D341Med (cell line): ENCODE data around the gene RTP3.
"Not testable (repeated sequence)": the region's sequence is repeated elsewhere in the genome, so short reads cannot be mapped to it uniquely, and the experiment has no call there.

Experiments used
- DNase-seq: peaks from one replicate; pipeline ENCODE4 v3.0.0; 2012; ENCODE audit warnings: low spot score

Gene RTP3

GRCh38 chr3:46548611-46549010, 50.8 kb downstream of the RTP3 start:
- DNase-seq = not testable (repeated sequence)

- DNase-seq = no peak
These were observed 51.7 kb downstream of the RTP3 start for GRCh38 chr3:46549408-46549904.

- DNase-seq = no peak
These were observed 52.2 kb downstream of the RTP3 start for GRCh38 chr3:46549989-46550388.
